Right renal cortex interstitium (tissue), 3 donors: ENCODE results near the gene GOLGA8S. TPM values are rescaled to one million over a fixed set of nuclear protein-coding genes. Genes with fewer than 3 reads are reported as not detected.
"Not testable (repeated sequence)": the region's sequence is repeated elsewhere in the genome, so short reads cannot be mapped to it uniquely, and the experiment has no call there.

Experiments used
- DNase-seq, 3 donors: peaks; one replicate each; pipeline ENCODE4 v3.0.0-alpha.2; 2013; ENCODE audit warnings: low read depth in 3 of 3, low spot score in 2 of 3
- polyA plus RNA-seq, 3 donors: library from polyadenylated mRNA; unstranded; fragments of 120-200 nt; gene quantifications; one replicate each; pipeline ENCODE4 v1.2.1, GENCODE V29; 2013; ENCODE audit not compliant: insufficient read length in 3 of 3

GOLGA8S gene
- polyA plus RNA-seq, 3 donors, result 0.60 to 0.91 (median 0.90) TPM

- no peak for DNase-seq
Measured at GRCh38 chr15:23395832-23396231, 41.3 kb downstream of the GOLGA8S start.

DNA sequence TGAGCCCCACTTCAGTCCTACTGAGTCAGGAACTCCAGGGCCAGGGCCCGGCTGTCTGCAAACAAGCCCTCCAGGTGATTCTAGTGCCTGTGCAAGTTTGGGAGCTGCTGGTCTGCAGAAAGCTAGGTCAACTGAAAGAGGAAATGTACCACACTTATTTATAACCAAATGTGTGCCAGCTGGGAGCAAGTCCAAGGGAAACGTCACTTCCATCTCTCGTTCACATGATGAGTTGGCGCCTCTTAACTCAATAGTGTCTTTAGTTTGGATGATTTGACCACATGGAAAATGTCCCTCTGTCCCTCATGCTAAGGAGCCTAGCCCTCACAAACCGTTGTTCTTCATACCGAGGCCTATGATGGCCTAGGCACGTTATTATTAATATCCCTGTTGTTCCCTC, 43.2 kb downstream of the GOLGA8S start:
- no peak for DNase-seq

DNA sequence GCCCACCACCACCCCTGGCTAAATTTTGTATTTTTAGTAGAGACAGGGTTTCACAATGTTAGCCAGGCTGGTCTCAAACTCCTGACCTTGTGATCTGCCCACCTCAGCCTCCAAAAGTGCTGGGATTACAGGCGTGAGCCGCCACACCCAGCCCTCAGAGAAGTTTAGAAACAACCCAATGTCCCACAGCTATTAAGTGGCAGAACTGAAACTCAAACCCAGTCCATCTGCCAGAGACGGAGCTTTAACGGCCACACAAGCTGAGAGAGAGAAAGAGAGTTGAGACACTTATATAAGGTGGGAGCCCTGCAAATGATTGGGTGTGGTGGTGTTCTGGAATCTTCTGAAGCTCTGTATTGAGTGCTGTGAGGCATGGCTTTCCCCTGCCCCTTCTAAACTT, 43.8 kb downstream of the GOLGA8S start:
- not testable (repeated sequence) for DNase-seq

GRCh38 chr15:23399207-23399606, 44.7 kb downstream of the GOLGA8S start:
- not testable (repeated sequence) for DNase-seq

GRCh38 chr15:23401627-23402026, 47.1 kb downstream of the GOLGA8S start:
- no peak for DNase-seq

DNA sequence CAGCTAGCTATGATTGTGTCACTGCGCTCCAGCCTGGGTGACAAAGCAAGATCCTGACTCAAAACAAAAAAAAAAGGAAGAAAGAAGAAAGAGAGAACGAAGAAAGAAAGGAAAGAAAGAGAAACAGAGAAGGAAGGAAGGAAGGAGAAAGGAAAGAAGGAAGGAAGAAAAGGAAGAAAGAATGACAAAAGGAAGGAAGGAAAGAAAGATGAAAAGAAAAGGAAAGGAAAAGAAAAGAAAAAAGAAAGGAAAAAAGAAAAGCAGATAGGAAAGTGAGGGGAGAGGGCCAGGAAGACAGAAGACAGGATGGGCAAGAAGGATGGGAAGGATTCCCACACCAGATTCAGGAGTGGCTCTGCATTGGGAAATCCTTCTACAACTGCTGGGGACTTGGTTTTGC, 47.6 kb downstream of the GOLGA8S start:
- DNase-seq, result no peak

DNA sequence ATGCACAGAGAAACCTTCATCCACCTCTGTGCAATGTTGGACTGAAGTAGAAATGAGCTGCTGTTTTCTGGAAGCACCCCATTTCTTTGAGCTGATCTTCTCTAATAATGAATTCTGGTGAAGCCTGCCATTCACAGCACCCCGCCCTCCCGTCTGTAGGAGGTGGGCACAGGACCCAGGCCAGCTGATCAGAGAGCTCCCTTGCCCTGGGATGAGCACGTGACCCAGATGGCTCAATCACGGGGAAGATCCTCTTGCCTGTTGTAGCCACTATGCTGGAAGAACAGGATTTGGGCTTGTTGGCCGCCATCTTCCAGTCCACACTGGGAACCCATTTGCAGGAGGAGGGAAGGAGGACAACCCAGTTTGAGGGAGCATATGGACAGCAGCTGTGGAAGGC, 48.0 kb downstream of the GOLGA8S start:
- no peak for DNase-seq

DNA sequence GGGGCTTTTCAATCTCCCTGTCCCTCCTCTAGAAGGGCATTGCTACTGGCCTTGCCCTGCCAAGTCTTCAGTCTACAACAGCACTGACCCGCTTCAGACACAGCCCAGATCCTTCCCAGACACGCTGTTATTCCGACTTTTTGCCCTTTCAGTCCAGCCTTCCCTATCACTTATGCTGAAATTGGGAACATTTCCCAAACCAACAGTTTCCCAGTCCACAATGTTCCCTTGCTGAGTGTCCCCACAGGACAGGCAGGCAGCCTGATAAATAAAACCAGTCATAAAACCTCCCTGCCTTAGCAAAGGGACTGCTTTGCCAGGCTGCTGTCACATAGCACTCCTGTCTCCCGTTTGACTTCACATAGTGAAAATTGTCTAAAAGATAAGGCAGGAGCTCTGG, 49.0 kb downstream of the GOLGA8S start:
- no peak for DNase-seq

GRCh38 chr15:23411841-23412240, 57.3 kb downstream of the GOLGA8S start:
- DNase-seq, result no peak

GRCh38 chr15:23412881-23413600, 58.5 kb downstream of the GOLGA8S start:
- not testable (repeated sequence) for DNase-seq

Other genes starting within 250 kb of the GOLGA8S start
- gene GOLGA6L1, start 217.9 kb upstream of the GOLGA8S start, polyA plus RNA-seq, result not detected
- gene GOLGA6L26, start 20.6 kb upstream of the GOLGA8S start, polyA plus RNA-seq, result not detected
- not detected for gene GOLGA6L2, start 92.5 kb downstream of the GOLGA8S start, polyA plus RNA-seq
- 1 to 10 TPM in 2 of 3 donors, under 1 TPM in 1; 0.89 to 1.9 (median 1.8) TPM for gene MKRN3, start 210.9 kb downstream of the GOLGA8S start, polyA plus RNA-seq